Activated CD8-positive, alpha-beta memory T cell treated with anti-CD3 and anti-CD28 coated beads, Interleukin-2, amount 50 U/mL, for 1 hour (primary cell): Measurements from ENCODE around the gene ACTL7B.
"Not testable (repeated sequence)": the region's sequence is repeated elsewhere in the genome, so short reads cannot be mapped to it uniquely, and the experiment has no call there.

Experiments used
- DNase-seq: peaks from one replicate; pipeline ENCODE4 v3.0.0-alpha.2; 2020; ENCODE audit errors: extremely low read depth

The ACTL7B gene

DNA sequence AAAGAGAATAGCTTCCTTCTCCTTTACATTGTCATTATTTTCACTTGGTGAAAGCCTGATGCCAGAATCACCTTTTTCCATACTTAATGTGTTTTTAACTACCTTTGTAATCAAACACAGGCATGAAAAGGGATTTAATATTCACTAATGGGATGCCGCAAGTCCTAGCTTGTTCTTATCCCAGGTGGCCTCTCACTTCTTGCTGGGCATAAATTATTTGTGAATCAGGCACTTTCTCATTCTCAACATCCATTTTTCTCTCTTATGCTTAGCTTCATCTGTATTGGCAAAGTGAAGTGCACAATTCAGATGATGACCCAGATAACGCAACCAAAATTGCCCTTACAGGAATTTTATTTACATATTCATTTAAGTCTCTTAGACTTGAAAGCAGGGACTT lies 10.9 kb downstream of the ACTL7B start:
- no peak for DNase-seq

- no peak for DNase-seq
Observed at GRCh38 chr9:108844391-108844790, 11.4 kb downstream of the ACTL7B start.

GRCh38 chr9:108842610-108843295 lies 13.0 kb downstream of the ACTL7B start:
- no peak for DNase-seq

- not testable (repeated sequence) for DNase-seq
Observed at GRCh38 chr9:108839561-108839960, 16.2 kb downstream of the ACTL7B start.

GRCh38 chr9:108838017-108838416 lies 17.8 kb downstream of the ACTL7B start:
- DNase-seq = no peak

- no peak for DNase-seq
Observed at GRCh38 chr9:108837530-108837929, 18.3 kb downstream of the ACTL7B start.

GRCh38 chr9:108836781-108837180 lies 19.0 kb downstream of the ACTL7B start:
- no peak for DNase-seq

GRCh38 chr9:108836319-108836718 lies 19.5 kb downstream of the ACTL7B start:
- no peak for DNase-seq

- DNase-seq = no peak
Observed at GRCh38 chr9:108835831-108836230, 20.0 kb downstream of the ACTL7B start.

DNA sequence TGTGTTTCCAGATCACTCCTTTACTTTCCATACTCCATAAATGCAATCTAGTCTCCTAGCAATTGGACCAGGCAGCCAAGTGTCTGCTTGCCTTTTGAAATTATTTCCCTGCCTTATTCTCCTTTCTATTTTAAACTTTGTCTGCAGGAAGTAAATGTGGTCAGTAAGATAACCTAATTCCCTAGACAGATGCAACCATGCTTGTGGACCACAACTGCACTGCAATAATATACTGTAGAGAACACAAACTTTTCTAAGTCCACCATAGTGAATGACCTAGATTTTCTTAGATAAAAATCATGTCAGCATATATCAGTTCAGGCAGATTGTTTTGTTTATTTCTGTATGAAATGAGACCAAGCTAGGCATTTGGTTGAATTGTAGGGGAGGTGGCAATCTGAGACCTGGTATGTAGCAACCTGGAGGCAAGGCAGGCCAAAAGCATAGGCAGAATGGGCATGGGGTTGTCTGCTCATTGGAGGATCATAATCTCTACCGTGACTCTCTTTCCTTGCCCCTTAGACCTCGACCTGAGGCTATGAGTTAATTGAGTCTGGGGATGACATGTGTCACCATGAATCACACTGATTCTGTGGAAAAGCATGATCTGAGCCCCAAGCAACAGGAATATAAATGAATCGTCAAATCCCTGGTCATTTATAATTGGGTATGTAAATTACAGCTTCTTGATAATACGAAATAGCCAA lies 20.7 kb downstream of the ACTL7B start:
- no peak for DNase-seq

GRCh38 chr9:108832179-108832500 lies 23.6 kb downstream of the ACTL7B start:
- no peak for DNase-seq

GRCh38 chr9:108831496-108832178 lies 24.1 kb downstream of the ACTL7B start:
- DNase-seq = no peak

DNA sequence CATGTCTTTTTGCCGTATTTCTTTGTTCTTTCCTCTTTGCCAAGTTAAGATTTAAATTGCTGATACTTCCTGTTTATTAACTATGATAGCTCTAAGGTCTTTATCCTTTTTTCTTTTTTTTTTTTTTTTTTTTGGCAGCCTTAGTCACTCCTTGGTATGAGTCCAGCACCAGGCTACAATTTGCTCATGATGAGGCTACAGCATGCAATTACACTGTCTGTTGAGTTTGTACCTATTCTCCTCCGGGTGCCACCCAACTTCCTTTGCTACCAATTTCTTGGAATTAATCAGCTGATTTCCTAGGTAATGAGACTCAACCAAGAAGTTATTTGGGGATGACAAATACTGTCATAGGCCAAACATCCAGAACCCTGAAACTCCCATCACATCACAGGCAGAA lies 25.5 kb downstream of the ACTL7B start:
- DNase-seq = no peak

DNA sequence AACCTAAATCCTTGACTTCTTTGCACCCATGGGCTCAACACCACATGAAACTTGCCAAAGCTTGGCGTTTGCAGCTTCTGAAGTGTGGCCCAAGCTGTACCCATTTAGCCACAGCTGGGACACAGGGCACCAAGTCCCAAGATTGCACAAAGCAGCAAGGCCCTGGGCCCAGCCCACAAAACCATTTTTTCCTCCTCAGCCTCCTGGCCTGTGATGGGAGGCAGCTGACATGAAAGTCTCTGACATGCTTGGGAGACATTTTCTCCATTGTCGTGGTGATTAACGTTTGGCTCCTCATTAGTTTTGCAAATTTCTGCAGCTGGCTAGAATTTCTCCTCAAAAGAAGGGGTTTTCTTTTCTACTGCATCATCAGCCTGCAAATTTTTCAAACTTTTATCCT lies 32.0 kb downstream of the ACTL7B start:
- DNase-seq = no peak

DNA sequence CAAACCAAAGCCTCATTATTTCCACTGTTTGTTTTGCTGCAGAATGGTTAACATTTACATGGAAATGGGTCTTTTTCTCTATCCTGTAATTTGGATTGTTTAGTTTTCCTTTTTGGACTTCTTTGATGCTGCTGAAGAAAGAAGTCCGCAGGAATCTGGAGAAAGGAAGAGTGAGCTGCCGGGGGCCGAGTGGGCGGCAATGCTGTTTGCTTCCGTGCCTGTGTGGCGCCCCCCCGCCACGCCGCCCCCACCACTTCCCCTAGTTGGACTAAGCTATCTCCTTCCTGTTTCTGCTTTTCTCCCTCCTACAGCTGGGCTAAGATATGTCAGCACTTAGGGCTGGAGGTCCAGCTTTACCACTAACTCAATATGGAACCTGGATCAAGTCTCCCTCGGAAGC lies 39.7 kb downstream of the ACTL7B start:
- DNase-seq = no peak

DNA sequence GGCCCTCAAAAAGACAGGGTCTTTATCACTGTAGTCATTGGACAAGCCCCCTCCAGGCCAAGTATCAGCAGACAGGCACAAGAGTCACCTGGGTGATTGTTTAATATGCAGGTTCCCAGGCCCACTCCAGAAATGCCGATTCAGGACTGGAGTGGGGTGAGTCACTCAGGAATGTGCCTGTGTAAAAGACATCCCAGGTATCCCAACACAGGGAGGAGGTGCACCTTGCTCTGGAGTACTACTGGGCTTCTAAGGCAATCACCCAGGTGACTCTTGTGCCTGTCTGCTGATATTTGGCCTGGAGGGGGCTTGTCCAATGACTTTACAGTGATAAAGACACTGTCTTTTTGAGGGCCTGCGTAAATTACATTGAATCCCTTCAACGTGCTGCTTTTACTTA lies 40.6 kb downstream of the ACTL7B start:
- no peak for DNase-seq

DNA sequence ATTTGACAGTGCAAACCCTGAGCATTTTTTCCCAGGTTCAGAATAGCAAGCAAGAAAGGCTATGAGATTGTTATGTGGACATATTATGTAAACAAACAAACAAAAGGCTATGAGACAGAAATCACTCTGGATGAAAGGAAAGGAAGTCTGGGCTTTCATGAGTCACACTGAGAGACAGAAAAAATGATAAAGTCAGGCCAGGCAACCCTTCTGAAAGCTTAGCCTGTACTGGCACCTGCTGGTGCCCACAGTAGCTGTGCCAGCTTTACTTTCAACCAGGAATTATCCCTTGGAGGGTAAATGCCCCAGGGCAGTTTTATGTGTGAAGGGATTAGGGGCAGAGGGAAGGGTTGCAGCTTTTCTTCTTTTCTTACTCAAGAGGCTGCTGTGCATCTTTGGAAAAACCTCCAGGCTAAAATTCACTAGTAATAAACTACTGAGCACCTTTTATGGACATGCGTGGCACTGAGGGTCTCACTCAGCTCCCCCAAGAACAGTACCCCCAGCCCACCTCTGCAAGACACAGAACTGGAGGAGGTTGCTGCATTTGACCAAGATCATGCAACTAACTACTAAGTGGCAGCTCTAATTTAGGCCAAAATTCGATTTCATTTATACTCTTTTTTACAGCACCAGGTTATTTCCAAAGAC lies 41.7 kb downstream of the ACTL7B start:
- DNase-seq = no peak

DNA sequence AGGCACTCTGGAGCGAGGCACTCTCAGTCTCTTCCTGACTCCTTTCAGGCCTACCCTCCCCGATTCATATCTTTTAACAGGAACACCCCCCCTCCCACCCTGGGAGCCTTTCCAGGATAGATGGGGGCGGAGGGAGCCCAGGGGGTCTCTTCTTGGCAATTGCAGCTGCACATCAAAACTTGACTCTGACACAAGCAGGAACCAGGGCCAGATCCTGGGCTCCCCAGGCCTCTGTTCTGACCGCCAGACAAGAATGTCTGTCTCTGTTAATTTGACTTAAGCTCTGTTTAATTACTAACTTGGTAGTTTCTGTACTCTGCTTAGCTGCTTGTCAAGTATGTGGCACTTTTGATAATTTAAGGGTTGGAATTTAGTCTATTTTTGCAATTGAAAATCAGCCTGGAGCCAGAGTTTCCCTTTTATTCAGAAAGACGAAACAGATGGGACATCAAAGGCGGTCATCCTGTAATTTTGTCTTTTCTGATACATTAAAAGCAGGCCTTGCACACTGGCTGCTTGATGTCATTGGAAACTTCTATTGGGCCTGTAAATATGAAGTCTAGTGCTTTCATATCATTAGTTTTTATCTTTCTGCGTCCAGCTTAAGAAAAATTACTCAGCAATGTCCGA lies 43.3 kb downstream of the ACTL7B start:
- DNase-seq = no peak

DNA sequence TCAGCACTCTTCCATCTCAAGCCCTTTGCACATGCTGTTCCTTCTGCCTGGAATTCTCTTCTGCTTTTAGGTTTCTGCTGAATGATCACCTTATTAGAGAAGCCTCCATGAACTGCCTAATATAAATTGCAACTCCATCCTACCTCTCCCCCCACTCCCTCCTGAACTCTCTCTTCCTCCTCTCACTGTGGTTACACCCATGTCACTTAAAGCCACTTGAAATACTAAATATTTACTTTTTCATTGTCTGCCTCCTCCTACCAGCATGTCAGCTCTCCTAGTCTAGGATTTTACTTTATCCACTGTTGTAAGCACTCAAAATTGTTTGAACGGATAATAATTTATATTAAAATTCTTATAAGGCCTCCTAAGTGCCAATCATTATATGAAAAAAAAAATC lies 43.8 kb downstream of the ACTL7B start:
- DNase-seq = no peak

GRCh38 chr9:108809269-108809668 lies 46.5 kb downstream of the ACTL7B start:
- DNase-seq = no peak
